Measurements from ENCODE around the gene MYRFL. TPM values are rescaled to one million over a fixed set of nuclear protein-coding genes. Genes with fewer than 3 reads are reported as not detected.

MYRFL gene
- total RNA-seq, 1 donor from 2014 or later, result 0.43 TPM

DNA sequence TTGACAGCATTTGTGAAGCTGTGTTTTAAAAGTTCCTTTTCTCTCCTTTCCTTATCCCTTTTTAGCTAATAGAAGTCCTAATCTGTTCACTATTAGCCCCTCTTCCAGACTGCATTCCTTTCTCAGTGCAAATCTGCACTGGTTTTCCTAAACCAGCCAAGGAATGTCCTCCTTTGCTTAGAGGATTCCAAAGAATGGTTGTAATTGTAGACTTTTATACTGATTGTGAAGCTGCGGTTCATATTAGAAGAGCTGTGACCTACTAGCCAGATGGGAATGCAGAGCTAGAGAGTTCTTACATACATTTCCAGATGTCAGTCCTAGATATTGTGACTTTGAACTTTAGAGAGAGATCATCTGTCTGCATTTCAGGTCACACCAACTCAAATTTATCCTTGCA, 79.8 kb downstream of the MYRFL start:
- no peak overlapping the region for H3K4me3 Mint-ChIP-seq
- peaks cover 33% of the 10 kb centered on the region for H3K4me1 Mint-ChIP-seq (ENCODE audit: unreplicated experiment)
- no peak for DNase-seq (ENCODE audit: extremely low spot score, unreplicated experiment)
- no peaks in the 10 kb centered on the region for H3K36me3 Mint-ChIP-seq
- H3K27me3 Mint-ChIP-seq, result no peaks in the 10 kb centered on the region
- no peaks in the 10 kb centered on the region for H3K9me3 Mint-ChIP-seq
- TF ChIP-seq, protein P1, sequence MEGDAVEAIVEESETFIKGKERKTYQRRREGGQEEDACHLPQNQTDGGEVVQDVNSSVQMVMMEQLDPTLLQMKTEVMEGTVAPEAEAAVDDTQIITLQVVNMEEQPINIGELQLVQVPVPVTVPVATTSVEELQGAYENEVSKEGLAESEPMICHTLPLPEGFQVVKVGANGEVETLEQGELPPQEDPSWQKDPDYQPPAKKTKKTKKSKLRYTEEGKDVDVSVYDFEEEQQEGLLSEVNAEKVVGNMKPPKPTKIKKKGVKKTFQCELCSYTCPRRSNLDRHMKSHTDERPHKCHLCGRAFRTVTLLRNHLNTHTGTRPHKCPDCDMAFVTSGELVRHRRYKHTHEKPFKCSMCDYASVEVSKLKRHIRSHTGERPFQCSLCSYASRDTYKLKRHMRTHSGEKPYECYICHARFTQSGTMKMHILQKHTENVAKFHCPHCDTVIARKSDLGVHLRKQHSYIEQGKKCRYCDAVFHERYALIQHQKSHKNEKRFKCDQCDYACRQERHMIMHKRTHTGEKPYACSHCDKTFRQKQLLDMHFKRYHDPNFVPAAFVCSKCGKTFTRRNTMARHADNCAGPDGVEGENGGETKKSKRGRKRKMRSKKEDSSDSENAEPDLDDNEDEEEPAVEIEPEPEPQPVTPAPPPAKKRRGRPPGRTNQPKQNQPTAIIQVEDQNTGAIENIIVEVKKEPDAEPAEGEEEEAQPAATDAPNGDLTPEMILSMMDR (conservative IDR thresholded peaks at IDR 0.05), result no peak
- H3K27ac Mint-ChIP-seq, result no peak overlapping the region

DNA sequence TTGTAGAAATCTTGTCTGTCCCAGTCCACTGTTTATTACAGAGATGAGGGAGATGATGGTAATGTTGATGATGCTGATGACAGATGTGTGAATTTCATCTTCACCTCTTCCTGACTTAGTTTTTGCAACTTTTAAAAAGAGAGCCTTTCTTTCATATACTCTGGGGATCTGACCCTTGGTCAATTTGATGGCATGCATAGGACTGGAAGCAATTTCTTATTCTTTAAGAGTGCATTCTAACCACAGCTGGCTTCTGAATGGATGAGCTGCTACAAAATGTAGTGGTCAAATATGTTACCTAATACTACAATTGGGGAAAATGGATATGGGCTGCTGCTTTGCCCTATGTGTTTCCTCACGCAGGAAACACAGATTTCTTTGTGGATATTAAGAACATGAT, 80.8 kb downstream of the MYRFL start:
- no peaks in the 10 kb centered on the region for H3K27me3 Mint-ChIP-seq
- H3K9me3 Mint-ChIP-seq, result no peaks in the 10 kb centered on the region
- H3K4me1 Mint-ChIP-seq (ENCODE audit: unreplicated experiment), result peaks cover 25% of the 10 kb centered on the region
- H3K27ac Mint-ChIP-seq, result no peak overlapping the region
- no peak for DNase-seq (ENCODE audit: extremely low spot score, unreplicated experiment)
- TF ChIP-seq, protein P1 (conservative IDR thresholded peaks at IDR 0.05), result no peak
- H3K36me3 Mint-ChIP-seq, result no peaks in the 10 kb centered on the region
- no peak overlapping the region for H3K4me3 Mint-ChIP-seq

DNA sequence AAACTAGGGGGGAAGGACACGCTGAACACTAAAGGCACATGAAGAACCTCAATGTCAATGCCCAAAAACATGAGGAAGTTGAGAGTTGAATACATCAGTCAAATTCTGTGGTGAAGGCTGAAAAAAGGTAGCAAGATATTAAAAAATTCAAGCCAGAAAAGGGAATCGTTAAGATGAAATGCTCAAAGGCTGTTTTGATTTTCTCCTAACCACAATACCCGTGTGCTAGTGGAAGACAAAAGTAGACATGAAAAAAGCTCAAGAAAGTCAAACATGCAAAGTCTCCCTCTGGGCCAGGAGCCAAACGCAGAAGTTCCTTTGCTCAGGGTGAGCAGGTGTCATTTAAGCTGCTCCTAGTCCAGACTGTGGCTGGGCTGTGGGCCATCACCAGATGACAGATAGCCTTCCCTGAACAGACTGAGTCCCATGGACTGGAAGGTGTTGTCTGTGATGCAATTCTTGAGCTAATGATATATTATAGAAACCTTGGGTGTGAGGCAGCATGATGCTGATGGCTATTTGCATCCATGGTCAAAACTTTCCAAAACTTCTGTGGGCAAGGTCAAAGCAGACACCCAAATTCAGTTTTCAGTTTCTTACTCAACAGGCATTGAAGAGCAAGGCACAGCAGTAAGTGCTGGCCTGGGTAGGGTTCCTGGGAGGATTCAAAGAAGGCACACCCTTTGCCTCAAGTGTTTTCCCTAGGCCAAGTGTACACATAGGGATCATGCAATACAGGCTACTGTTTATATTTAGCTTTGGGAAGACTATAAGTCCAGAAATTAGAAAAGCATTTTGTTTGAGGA, 81.6 kb downstream of the MYRFL start:
- Mint-ChIP-seq H3K36me3 (no peaks in the 10 kb centered on the region), H3K4me1 (ENCODE audit: unreplicated experiment) (peaks cover 24% of the 10 kb centered on the region), H3K27ac (no peak overlapping the region), H3K9me3 (no peaks in the 10 kb centered on the region), H3K4me3 (no peak overlapping the region), H3K27me3 (no peaks in the 10 kb centered on the region)
- no peak for DNase-seq (ENCODE audit: extremely low spot score, unreplicated experiment)
- TF ChIP-seq, protein P1 (conservative IDR thresholded peaks at IDR 0.05), result no peak

DNA sequence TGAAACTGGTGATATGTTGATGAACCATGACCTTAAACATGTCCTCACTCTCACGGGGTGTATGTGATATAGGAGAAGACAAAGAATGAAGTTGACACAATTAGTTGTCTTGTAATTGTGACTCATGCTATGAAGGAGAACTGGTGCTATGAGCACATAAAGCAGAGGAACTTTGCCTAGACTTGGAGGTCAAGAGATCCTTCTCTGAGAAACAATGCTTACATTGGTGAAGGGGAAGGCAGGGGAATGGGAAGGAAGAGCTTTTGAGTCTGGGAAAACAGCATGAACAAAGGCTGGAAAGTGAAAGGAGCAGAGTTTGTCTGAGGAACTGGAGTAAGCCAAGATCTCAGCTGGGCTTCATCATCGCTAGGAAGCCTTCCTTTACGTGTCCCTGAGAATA, 83.2 kb downstream of the MYRFL start:
- DNase-seq (ENCODE audit: extremely low spot score, unreplicated experiment), result no peak
- H3K27me3 Mint-ChIP-seq, result no peaks in the 10 kb centered on the region
- H3K9me3 Mint-ChIP-seq, result no peaks in the 10 kb centered on the region
- no peak overlapping the region for H3K4me3 Mint-ChIP-seq
- no peaks in the 10 kb centered on the region for H3K36me3 Mint-ChIP-seq
- H3K27ac Mint-ChIP-seq, result no peak overlapping the region
- peaks cover 24% of the 10 kb centered on the region for H3K4me1 Mint-ChIP-seq (ENCODE audit: unreplicated experiment)
- TF ChIP-seq, protein P1 (conservative IDR thresholded peaks at IDR 0.05), result no peak

DNA sequence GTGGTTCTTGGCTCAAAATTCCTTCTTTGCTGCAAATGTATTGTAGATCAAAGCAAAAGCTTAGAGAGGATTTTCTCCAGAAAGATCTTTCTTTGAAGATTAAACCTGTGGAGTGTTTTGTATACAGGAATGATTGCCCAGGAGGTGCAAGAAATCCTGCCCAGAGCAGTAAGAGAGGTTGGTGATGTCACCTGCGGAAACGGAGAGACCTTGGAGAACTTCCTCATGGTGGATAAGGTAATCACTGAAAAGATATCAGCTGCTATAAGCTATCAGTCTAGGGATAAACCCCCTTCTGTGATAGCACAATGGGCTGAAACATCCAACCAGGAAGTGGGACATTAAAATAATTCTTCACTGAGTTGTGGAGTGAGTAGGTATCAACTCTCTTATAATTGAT, 85.7 kb downstream of the MYRFL start:
- no peak for DNase-seq (ENCODE audit: extremely low spot score, unreplicated experiment)

More for the DNA sequence above, 85.7 kb downstream of the MYRFL start:
- no peak overlapping the region for H3K4me3 Mint-ChIP-seq
- no peak overlapping the region for H3K27ac Mint-ChIP-seq
- peaks cover 3% of the 10 kb centered on the region for H3K36me3 Mint-ChIP-seq
- no peaks in the 10 kb centered on the region for H3K27me3 Mint-ChIP-seq
- peaks cover 5% of the 10 kb centered on the region for H3K9me3 Mint-ChIP-seq
- TF ChIP-seq, protein P1 (conservative IDR thresholded peaks at IDR 0.05), result no peak
- peaks cover 12% of the 10 kb centered on the region for H3K4me1 Mint-ChIP-seq (ENCODE audit: unreplicated experiment)

Data from type B pancreatic cell (in vitro differentiated cells).